ENCODE data around the gene RHBDD1. TPM values are rescaled to one million over a fixed set of nuclear protein-coding genes. Genes with fewer than 3 reads are reported as not detected.

RHBDD1 gene
- total RNA-seq, 3 donors from 2014 or later (not counting 1 experiment from before 2014, with no cell fraction given), result 33.7 to 49.7 (median 47.7) TPM

GRCh38 chr2:226791487-226792081, 44.3 kb upstream of the RHBDD1 start:
- Mint-ChIP-seq H3K27ac (peak overlapping the region; percentile 86 to 89), H3K4me3 (peak overlapping the region; percentile 94), H3K36me3 (no peaks in the 10 kb centered on the region), H3K9me3 (no peaks in the 10 kb centered on the region), H3K4me1 (peaks cover 9 to 14% of the 10 kb centered on the region in 2 donors), H3K27me3 (ENCODE audit: low read depth in 2 of 2) (peaks cover 16 to 42% of the 10 kb centered on the region in 2 donors)
- Histone ChIP-seq H3K27ac (ENCODE audit: low read length) (peak overlapping the region; percentile 83), H3K4me1 (ENCODE audit: control insufficient read depth, insufficient read depth, low read length) (peaks cover 16% of the 10 kb centered on the region), H3K36me3 (ENCODE audit: control insufficient read depth, insufficient read depth, low read length) (no peaks in the 10 kb centered on the region), H3K9me3 (ENCODE audit: control insufficient read depth, insufficient read depth, low read length) (no peaks in the 10 kb centered on the region), H3K4me3 (ENCODE audit: low read length) (peak overlapping the region; percentile 71), H3K27me3 (ENCODE audit: control insufficient read depth, insufficient read depth, low read length) (no peaks in the 10 kb centered on the region)
- peak; percentile 82 to 93 for DNase-seq
- 0% methylated on average over 56 of the region's 56 CpGs for WGBS (ENCODE audit: insufficient coverage)
- intact Hi-C loops (cut with micrococcal nuclease), result loop anchor here (1.0 to 2.0 kb wide), 2 partner anchors 45 to 533 kb away; partner anchors contain the start of genes MFF and RHBDD1
- peak; percentile 24 for TF ChIP-seq CTCF (IDR thresholded peaks at IDR 0.05)
- ATAC-seq, result peak; percentile 94 to 96 (median 96)

- Mint-ChIP-seq H3K36me3 (no peaks in the 10 kb centered on the region), H3K27me3 (ENCODE audit: low read depth in 2 of 2) (peaks cover 14 to 42% of the 10 kb centered on the region in 2 donors), H3K9me3 (no peaks in the 10 kb centered on the region), H3K27ac (peak overlapping the region in 1 of 2 donors; percentile 89), H3K4me1 (peaks cover 9 to 14% of the 10 kb centered on the region in 2 donors), H3K4me3 (peak overlapping the region; percentile 57)
- H3K4me1 ChIP-seq (ENCODE audit: control insufficient read depth, insufficient read depth, low read length), result peaks cover 16% of the 10 kb centered on the region
- no peaks in the 10 kb centered on the region for H3K27me3 ChIP-seq (ENCODE audit: control insufficient read depth, insufficient read depth, low read length)
- no peak for ATAC-seq
- no peaks in the 10 kb centered on the region for H3K36me3 ChIP-seq (ENCODE audit: control insufficient read depth, insufficient read depth, low read length)
- 80% methylated on average over 5 of the region's 7 CpGs for WGBS (ENCODE audit: insufficient coverage)
- H3K27ac ChIP-seq (ENCODE audit: low read length), result peak overlapping the region; percentile 79
- H3K4me3 ChIP-seq (ENCODE audit: low read length), result peak overlapping the region; percentile 71
- intact Hi-C loops (cut with micrococcal nuclease), result no loop called here
- H3K9me3 ChIP-seq (ENCODE audit: control insufficient read depth, insufficient read depth, low read length), result no peaks in the 10 kb centered on the region
- peak in 1 of 2 donors; percentile 23 for DNase-seq
- TF ChIP-seq CTCF (IDR thresholded peaks at IDR 0.05), result no peak
Observed at GRCh38 chr2:226792155-226792881, 43.5 kb upstream of the RHBDD1 start.

- no peak for TF ChIP-seq CTCF (IDR thresholded peaks at IDR 0.05)
- no peaks in the 10 kb centered on the region for H3K9me3 ChIP-seq (ENCODE audit: control insufficient read depth, insufficient read depth, low read length)
- H3K4me3 ChIP-seq (ENCODE audit: low read length), result no peak overlapping the region
- Mint-ChIP-seq H3K36me3 (no peaks in the 10 kb centered on the region), H3K27ac (no peak overlapping the region), H3K27me3 (ENCODE audit: low read depth in 2 of 2) (peaks cover 21 to 37% of the 10 kb centered on the region in 2 donors), H3K9me3 (no peaks in the 10 kb centered on the region), H3K4me3 (no peak overlapping the region), H3K4me1 (peaks cover 9 to 14% of the 10 kb centered on the region in 2 donors)
- WGBS (ENCODE audit: insufficient coverage), result 73% methylated on average over 2 of the region's 2 CpGs
- DNase-seq (no peak), ATAC-seq (no peak)
- H3K27ac ChIP-seq (ENCODE audit: low read length), result no peak overlapping the region
- H3K36me3 ChIP-seq (ENCODE audit: control insufficient read depth, insufficient read depth, low read length), result no peaks in the 10 kb centered on the region
- H3K27me3 ChIP-seq (ENCODE audit: control insufficient read depth, insufficient read depth, low read length), result peaks cover 7% of the 10 kb centered on the region
- peaks cover 24% of the 10 kb centered on the region for H3K4me1 ChIP-seq (ENCODE audit: control insufficient read depth, insufficient read depth, low read length)
- intact Hi-C loops (cut with micrococcal nuclease), result no loop called here
Observed at GRCh38 chr2:226793646-226794045, 42.2 kb upstream of the RHBDD1 start.

Measured in natural killer cell (primary cell).